HL-60 (cell line): ENCODE measurements around the gene FSHB.

Experiments used
- DNase-seq, 2 experiments: peaks; one replicate each; pipeline ENCODE4 v3.0.0-alpha.2; 2010 to 2020; ENCODE audit warnings: low read depth in 1 of 2, low spot score in 1 of 2
- H3K27ac ChIP-seq: fragments of 250-450 bp; sonication (Bioruptor Pico); replicated peaks from 2 replicates; pipeline ENCODE4 v1.5.1; 2020; ENCODE audit warnings: mild to moderate bottlenecking, moderate library complexity
- H3K27me3 ChIP-seq: fragments of 250-450 bp; sonication (Bioruptor Pico); 2 replicates; pipeline ENCODE4 v1.5.1; 2021; ENCODE audit warnings: mild to moderate bottlenecking, moderate library complexity; ENCODE audit not compliant: insufficient read depth, poor library complexity, severe bottlenecking
- H3K4me3 ChIP-seq: replicated peaks from 2 replicates; pipeline ENCODE4 v1.5.1; 2011; ENCODE audit warnings: mild to moderate bottlenecking, control low read depth, low read length; ENCODE audit not compliant: insufficient read depth
- GABPA ChIP-seq: IDR thresholded peaks from 2 replicates; pipeline ENCODE4 v1.6.1; 2012; ENCODE audit warnings: low read depth
- POLR2AphosphoS5 ChIP-seq: IDR thresholded peaks from 2 replicates; pipeline ENCODE4 v1.6.1; 2012; ENCODE audit warnings: low read depth
- SPI1 ChIP-seq: IDR thresholded peaks from 2 replicates; pipeline ENCODE4 v1.6.1; 2012; ENCODE audit warnings: low read depth, mild to moderate bottlenecking, borderline replicate concordance
- TF ChIP-seq, protein P1 (sequence below): IDR thresholded peaks from 2 replicates; pipeline ENCODE4 v1.6.1; 2012; ENCODE audit warnings: low read depth; ENCODE audit not compliant: insufficient replicate concordance
- TF ChIP-seq, protein P2 (sequence below): IDR thresholded peaks from one replicate; pipeline ENCODE4 v1.5.1; 2011; ENCODE audit warnings: low read length, control low read depth, inconsistent platforms; ENCODE audit not compliant: insufficient read depth

The FSHB gene

DNA sequence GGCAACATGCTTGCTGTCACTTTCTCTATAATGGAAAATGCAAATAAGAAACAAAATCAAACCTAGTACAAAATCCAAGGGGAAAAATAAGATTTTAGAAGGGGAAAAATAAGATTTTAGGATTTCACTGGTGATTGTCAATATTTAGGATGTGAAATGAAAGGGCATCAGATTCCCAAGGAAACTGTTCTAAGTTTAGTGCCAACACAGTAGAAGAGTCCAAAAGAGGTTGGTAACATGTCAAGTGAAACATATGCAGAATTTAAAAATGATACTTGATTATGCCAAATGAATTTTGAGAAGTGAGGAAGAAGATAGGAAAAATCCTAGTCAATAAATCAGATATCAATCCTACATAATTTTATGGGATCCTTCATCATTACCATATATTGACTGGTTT lies 46.4 kb downstream of the FSHB start:
- no peak for DNase-seq
- Histone ChIP-seq H3K27me3 (no peaks in the 10 kb centered on the region), H3K4me3 (no peak overlapping the region), H3K27ac (no peak overlapping the region)
- TF ChIP-seq SPI1 (no peak), GABPA (no peak), POLR2AphosphoS5 (no peak)
- TF ChIP-seq, protein P1, sequence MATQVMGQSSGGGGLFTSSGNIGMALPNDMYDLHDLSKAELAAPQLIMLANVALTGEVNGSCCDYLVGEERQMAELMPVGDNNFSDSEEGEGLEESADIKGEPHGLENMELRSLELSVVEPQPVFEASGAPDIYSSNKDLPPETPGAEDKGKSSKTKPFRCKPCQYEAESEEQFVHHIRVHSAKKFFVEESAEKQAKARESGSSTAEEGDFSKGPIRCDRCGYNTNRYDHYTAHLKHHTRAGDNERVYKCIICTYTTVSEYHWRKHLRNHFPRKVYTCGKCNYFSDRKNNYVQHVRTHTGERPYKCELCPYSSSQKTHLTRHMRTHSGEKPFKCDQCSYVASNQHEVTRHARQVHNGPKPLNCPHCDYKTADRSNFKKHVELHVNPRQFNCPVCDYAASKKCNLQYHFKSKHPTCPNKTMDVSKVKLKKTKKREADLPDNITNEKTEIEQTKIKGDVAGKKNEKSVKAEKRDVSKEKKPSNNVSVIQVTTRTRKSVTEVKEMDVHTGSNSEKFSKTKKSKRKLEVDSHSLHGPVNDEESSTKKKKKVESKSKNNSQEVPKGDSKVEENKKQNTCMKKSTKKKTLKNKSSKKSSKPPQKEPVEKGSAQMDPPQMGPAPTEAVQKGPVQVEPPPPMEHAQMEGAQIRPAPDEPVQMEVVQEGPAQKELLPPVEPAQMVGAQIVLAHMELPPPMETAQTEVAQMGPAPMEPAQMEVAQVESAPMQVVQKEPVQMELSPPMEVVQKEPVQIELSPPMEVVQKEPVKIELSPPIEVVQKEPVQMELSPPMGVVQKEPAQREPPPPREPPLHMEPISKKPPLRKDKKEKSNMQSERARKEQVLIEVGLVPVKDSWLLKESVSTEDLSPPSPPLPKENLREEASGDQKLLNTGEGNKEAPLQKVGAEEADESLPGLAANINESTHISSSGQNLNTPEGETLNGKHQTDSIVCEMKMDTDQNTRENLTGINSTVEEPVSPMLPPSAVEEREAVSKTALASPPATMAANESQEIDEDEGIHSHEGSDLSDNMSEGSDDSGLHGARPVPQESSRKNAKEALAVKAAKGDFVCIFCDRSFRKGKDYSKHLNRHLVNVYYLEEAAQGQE: no peak
- TF ChIP-seq, protein P2, sequence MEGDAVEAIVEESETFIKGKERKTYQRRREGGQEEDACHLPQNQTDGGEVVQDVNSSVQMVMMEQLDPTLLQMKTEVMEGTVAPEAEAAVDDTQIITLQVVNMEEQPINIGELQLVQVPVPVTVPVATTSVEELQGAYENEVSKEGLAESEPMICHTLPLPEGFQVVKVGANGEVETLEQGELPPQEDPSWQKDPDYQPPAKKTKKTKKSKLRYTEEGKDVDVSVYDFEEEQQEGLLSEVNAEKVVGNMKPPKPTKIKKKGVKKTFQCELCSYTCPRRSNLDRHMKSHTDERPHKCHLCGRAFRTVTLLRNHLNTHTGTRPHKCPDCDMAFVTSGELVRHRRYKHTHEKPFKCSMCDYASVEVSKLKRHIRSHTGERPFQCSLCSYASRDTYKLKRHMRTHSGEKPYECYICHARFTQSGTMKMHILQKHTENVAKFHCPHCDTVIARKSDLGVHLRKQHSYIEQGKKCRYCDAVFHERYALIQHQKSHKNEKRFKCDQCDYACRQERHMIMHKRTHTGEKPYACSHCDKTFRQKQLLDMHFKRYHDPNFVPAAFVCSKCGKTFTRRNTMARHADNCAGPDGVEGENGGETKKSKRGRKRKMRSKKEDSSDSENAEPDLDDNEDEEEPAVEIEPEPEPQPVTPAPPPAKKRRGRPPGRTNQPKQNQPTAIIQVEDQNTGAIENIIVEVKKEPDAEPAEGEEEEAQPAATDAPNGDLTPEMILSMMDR: no peak

DNA sequence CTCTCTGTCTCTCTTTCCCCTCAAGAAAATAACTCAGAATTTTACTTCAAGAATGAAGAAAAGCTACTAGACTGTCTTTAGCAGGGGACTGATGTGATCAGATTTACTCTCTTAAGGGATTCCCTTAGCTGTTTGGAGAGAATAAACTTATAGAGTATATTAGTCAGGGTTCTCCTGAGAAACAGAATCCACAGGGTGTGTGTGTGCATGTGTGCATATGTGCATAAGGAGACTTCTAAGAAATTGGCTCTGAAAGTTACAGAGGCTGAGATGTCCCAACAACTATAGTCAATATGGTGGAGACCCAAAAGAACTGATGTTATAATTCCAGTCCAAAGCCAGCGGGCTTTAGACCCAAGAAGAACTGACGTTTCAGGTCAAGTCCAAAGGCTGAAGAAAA lies 49.0 kb downstream of the FSHB start:
- Histone ChIP-seq H3K4me3 (no peak overlapping the region), H3K27ac (no peak overlapping the region), H3K27me3 (no peaks in the 10 kb centered on the region)
- DNase-seq: no peak
- no peak for TF ChIP-seq GABPA
- no peak for TF ChIP-seq SPI1
- TF ChIP-seq POLR2AphosphoS5: no peak
- TF ChIP-seq, protein P1: no peak
- TF ChIP-seq, protein P2: no peak

DNA sequence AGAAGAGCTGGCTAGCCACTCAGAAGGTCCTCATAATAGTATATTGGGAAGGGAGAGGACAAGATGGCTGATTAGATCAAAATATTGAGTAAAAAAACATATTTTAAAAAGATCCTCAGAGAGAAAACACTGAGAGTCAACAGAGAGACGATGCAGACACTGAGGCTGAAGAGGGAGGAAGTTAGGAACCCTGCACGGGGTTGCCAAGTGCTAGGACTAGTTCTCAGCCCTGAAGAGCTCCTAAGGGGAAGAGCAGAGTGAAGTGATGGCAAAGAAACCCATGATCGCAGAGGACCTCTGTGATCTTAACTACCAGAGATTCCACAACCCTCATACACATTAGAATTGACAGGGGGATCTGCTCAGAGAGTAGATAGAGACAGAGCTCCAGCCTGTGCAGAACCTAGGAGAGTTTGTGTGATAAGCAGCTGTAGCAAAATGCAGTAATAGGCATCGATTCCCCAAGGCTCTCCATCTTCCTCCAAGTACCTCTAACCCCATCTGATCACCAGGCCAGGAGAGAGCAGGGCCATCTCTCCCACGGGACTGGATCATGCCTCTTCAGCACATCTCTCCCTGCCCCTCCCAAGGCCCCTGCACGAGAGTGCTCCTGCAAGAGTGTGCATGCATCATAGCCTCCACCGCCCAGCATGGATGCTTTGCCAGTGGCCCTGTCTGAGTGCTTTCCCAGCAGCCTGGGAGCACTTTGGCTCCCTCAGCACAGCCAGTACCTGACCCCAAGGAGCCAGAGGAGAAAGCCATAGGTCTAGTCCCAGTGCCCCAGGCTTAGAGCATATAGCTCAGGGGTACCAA lies 50.9 kb downstream of the FSHB start:
- no peaks in the 10 kb centered on the region for H3K27me3 ChIP-seq
- DNase-seq: no peak
- TF ChIP-seq POLR2AphosphoS5 (no peak), SPI1 (no peak)
- TF ChIP-seq, protein P1: no peak
- no peak overlapping the region for H3K4me3 ChIP-seq
- no peak overlapping the region for H3K27ac ChIP-seq
